Psoas muscle (tissue), 8 donors: ENCODE data around the gene RAP1A. TPM values are rescaled to one million over a fixed set of nuclear protein-coding genes. Genes with fewer than 3 reads are reported as not detected.

Experiments
- ATAC-seq, 4 donors: fragments of 200-7000 bp; cut with Tn5 transposase; one replicate each; pipeline ENCODE4 v1.9.1; 2020; ENCODE audit warnings: moderate library complexity in 3 of 4, mild to moderate bottlenecking in 2 of 4
- DNase-seq, 2 donors: peaks; one replicate each; pipeline ENCODE4 v3.0.0-alpha.2; 2020
- H3K27ac ChIP-seq: fragments of 200-600 bp; one replicate; pipeline ENCODE4 v1.8.0; 2022
- H3K27me3 ChIP-seq, 3 donors: fragments of 200-600 bp in 1 of 3; one replicate each; pipeline versions ENCODE4 v1.6.1 to v1.8.0; 2013 to 2022; ENCODE audit warnings: low read length in 2 of 3, mild to moderate bottlenecking in 2 of 3, moderate library complexity in 1 of 3; ENCODE audit not compliant: insufficient read depth in 3 of 3
- H3K36me3 ChIP-seq, 2 donors: fragments of 200-600 bp in 1 of 2; one replicate each; pipeline versions ENCODE4 v1.6.1 to v1.8.0; 2013 to 2022; ENCODE audit warnings: low read depth in 1 of 2, mild to moderate bottlenecking in 1 of 2, moderate library complexity in 1 of 2; ENCODE audit not compliant: insufficient read depth in 1 of 2
- H3K4me1 ChIP-seq: fragments of 200-600 bp; one replicate; pipeline ENCODE4 v1.8.0; 2022
- H3K4me3 ChIP-seq: fragments of 200-600 bp; one replicate; pipeline ENCODE4 v1.8.0; 2022; ENCODE audit warnings: mild to moderate bottlenecking
- H3K9me3 ChIP-seq: fragments of 200-600 bp; one replicate; pipeline ENCODE4 v1.8.0; 2022
- CTCF ChIP-seq: fragments of 200-600 bp; IDR thresholded peaks from one replicate; pipeline ENCODE4 v1.8.0; 2022; ENCODE audit warnings: antibody characterized with exemption
- WGBS, 3 donors: extraction: QIAGEN DNeasy Blood & Tissue Kit; methylation state at CpG; one replicate each; pipeline versions ENCODE4 v1.1.6 to v1.1.7; 2013; 5-methylcytosine and 5-hydroxymethylcytosine counted together
- intact Hi-C, 2 donors: fragments of 100-400 bp; cut with DNase I; formaldehyde crosslinking; loops; one replicate each; pipeline versions ENCODE4 v1.11.0 to v1.14.2; 2022
- polyA plus RNA-seq, 3 donors: library from polyadenylated mRNA; stranded (reverse); fragments of 200-250 nt; gene quantifications; one replicate each; pipeline ENCODE4 v1.2.3, GENCODE V29; 2013
- total RNA-seq, 4 donors: library from RNA; stranded (reverse); fragmentation: NEBNext Ultra II Directional in 2 of 4; extraction: Animal tissue kit (Norgen Biotek cat#: 25700) in 2 of 4; gene quantifications; one replicate each; pipeline versions ENCODE4 v1.2.1 to v1.2.4, GENCODE V29; 2021 to 2023
- donor health status: healthy with polysubstance abuse.
- donor health status: DM: no; HTN: no; CAD: no; lungs with moderate emphysema.
- donor health status: Bipolar disorder and iron deficiency.
- donor health status: healthy.
- donor health status: DM: yes; HTN: yes; CAD: no.
- donor health status: DM: no; HTN: no; CAD: no.
- donor health status: DM: no; HTN: no; CAD: no.
- donor health status: DM: yes; HTN: yes; CAD: no.

The RAP1A gene
- total and polyA plus RNA-seq, 7 donors, result 63.6 to 235 (median 76.6) TPM

GRCh38 chr1:111582644-111583618 is 36.7 kb upstream of the RAP1A start:
- H3K27ac ChIP-seq, result no peak overlapping the region
- no peaks in the 10 kb centered on the region for H3K36me3 ChIP-seq
- intact Hi-C loops, result no loop called here
- no peak for TF ChIP-seq CTCF
- H3K4me1 ChIP-seq, result peaks cover 13% of the 10 kb centered on the region
- no peak for ATAC-seq
- H3K27me3 ChIP-seq, result no peaks in the 10 kb centered on the region
- H3K4me3 ChIP-seq, result no peak overlapping the region
- 62 to 74% (median 62%) methylated on average over 8 of the region's 8 CpGs for WGBS, 3 donors
- no peak for DNase-seq
- H3K9me3 ChIP-seq, result no peaks in the 10 kb centered on the region

- H3K4me3 ChIP-seq, result no peak overlapping the region
- TF ChIP-seq CTCF, result no peak
- ATAC-seq (peak in 2 of 4 donors; percentile 43 to 67), DNase-seq (no peak)
- intact Hi-C loops, result no loop called here
- peaks cover 13% of the 10 kb centered on the region for H3K4me1 ChIP-seq
- no peaks in the 10 kb centered on the region for H3K27me3 ChIP-seq
- no peaks in the 10 kb centered on the region for H3K36me3 ChIP-seq
- 49 to 81% (median 68%) methylated on average over 1 of the region's 1 CpG for WGBS, 3 donors
- no peaks in the 10 kb centered on the region for H3K9me3 ChIP-seq
- no peak overlapping the region for H3K27ac ChIP-seq
These were observed 34.0 kb upstream of the RAP1A start for GRCh38 chr1:111585447-111586086.

- intact Hi-C loops, result no loop called here
- H3K36me3 ChIP-seq, result no peaks in the 10 kb centered on the region
- H3K27ac ChIP-seq, result no peak overlapping the region
- no peaks in the 10 kb centered on the region for H3K27me3 ChIP-seq
- ATAC-seq (no peak), DNase-seq (no peak)
- peaks cover 13% of the 10 kb centered on the region for H3K4me1 ChIP-seq
- H3K4me3 ChIP-seq, result no peak overlapping the region
- WGBS, 3 donors, result 83 to 85% (median 85%) methylated on average over 2 of the region's 2 CpGs
- no peaks in the 10 kb centered on the region for H3K9me3 ChIP-seq
- no peak for TF ChIP-seq CTCF
These were observed 33.5 kb upstream of the RAP1A start for GRCh38 chr1:111586112-111586511.

GRCh38 chr1:111587509-111588174 is 31.9 kb upstream of the RAP1A start:
- intact Hi-C loops, result no loop called here
- no peak overlapping the region for H3K27ac ChIP-seq
- peaks cover 24% of the 10 kb centered on the region for H3K4me1 ChIP-seq
- H3K9me3 ChIP-seq, result no peaks in the 10 kb centered on the region
- DNase-seq (no peak), ATAC-seq (no peak)
- H3K36me3 ChIP-seq, result no peaks in the 10 kb centered on the region
- WGBS, 3 donors, result 74 to 82% (median 82%) methylated on average over 4 of the region's 4 CpGs
- TF ChIP-seq CTCF, result no peak
- H3K27me3 ChIP-seq, result no peaks in the 10 kb centered on the region
- H3K4me3 ChIP-seq, result no peak overlapping the region
